GM21576 (cell line): Measurements from ENCODE around the gene NPIPB8.
"Not testable (repeated sequence)": the region's sequence is repeated elsewhere in the genome, so short reads cannot be mapped to it uniquely, and the experiment has no call there.

Source experiments
- ATAC-seq: cut with Tn5 transposase; IDR thresholded peaks from one replicate; pipeline ENCODE4 v1.9.1; 2021; ENCODE audit warnings: mild to moderate bottlenecking, moderate library complexity; ENCODE audit not compliant: unreplicated experiment

NPIPB8 gene

DNA sequence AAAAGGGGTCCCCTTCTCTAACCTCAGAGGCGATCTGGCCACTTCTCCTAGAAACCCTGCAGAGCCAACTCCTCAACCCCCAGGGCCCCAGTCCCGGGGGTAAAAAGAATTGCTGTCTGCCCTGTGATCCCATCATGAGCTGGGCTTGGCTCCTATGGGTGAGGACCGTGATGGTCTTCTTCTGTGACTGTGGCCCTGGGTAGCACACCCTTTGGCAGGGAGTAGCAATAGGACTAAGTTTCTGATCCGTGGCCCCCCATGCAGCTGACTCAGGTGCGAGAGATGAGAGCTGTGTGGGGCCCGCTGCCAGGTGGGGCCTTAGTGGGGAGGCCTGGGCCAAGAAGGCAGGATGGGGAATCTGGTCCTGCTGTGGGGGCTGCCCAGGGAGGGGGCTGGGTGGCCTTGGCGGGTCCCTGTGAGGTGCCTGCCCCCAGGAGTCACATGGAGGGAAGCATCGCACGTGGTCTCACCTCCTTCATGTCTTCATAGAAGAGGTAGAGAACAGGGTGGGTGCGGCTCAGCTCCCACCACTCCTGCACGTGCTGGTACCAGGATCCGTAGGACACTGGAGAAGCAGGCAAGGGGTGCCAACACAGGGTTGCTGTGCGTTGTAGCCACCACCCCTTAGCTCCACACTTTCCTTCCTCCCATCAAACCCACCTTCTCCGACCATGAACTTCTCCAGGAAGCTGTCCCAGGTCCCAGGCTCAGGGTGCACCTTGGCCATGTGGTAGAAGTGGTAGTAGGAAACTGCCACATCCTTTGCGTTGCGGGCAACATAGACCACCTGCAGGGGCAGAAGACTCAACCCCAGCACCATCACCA is 31.4 kb upstream of the NPIPB8 start:
- no peak for ATAC-seq

DNA sequence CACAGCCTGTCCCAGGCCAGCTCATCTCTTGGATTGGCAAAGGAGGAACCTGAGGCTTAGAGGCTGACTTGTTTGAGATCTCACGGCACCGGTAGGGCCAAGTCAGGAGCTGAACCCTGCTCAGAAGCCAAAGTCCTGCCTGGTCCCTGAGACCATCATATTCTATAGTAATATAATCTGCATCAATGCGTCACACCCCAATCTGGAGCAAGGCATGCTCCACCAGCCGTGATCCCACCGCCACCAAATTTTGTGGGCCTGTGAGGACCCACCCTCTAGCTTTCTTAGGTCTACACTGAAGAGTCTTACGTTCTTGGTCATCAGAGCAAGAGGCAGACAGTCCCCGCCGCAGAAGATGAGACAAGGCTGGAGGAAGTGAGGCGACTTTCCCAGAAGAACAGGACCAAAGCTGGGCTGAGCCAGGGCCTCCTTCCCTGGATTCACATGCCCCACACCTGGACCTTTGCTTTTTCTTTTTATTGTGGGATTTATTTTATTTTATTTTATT is 30.7 kb upstream of the NPIPB8 start:
- no peak for ATAC-seq

DNA sequence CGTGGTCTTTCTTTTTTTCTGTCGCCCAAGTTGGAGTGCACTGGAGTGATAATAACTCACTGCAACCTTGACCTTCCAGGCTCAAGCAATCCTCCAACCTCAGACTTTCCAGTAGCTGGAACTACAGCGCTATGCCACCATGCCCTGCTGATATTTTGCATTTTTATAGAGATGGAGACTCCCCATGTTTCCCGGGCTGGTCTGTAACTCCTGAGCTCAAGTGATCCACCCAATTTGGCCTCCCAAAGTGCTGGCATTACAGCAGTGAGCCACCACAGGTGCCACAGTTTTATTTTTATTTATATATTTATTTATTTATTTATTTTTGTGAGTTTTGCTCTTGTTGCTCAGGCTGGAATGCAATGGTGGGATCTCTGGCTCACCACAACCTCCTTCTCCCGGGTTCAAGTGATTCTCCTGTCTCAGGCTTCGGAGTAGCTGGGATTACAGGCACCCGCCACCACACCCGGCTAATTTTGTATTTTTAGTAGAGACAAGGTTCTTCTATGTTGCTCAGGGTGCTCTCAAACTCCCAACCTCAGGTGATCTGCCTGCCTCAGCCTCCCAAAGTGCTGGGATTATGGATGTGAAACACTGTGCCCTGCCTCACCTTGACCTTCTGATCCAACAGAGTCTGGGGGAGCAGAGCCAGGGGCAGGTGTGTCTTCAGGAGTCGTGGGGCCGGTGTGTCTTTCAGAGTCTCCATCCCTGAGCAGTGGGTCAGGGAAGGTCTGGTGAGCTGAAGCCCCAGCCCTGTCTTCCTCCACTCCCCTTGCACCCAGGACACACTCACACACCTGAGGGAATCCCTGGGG is 30.0 kb upstream of the NPIPB8 start:
- not testable (repeated sequence) for ATAC-seq

DNA sequence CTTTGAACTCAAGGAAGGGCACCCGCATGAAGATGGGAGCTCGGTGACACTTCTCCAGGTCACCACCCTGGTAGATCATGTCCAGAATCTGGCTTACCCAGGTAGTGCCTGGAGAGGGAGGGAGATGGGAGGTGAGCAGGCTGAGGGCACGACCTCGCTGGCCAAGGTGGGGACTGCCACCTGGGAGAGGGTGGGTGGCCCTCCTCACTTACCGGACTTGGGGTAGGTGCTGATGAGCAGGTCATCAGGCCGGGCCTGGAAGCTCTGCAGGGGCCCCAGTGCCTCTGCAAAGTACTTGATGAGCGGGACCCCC is 29.4 kb upstream of the NPIPB8 start:
- ATAC-seq: not testable (repeated sequence)

DNA sequence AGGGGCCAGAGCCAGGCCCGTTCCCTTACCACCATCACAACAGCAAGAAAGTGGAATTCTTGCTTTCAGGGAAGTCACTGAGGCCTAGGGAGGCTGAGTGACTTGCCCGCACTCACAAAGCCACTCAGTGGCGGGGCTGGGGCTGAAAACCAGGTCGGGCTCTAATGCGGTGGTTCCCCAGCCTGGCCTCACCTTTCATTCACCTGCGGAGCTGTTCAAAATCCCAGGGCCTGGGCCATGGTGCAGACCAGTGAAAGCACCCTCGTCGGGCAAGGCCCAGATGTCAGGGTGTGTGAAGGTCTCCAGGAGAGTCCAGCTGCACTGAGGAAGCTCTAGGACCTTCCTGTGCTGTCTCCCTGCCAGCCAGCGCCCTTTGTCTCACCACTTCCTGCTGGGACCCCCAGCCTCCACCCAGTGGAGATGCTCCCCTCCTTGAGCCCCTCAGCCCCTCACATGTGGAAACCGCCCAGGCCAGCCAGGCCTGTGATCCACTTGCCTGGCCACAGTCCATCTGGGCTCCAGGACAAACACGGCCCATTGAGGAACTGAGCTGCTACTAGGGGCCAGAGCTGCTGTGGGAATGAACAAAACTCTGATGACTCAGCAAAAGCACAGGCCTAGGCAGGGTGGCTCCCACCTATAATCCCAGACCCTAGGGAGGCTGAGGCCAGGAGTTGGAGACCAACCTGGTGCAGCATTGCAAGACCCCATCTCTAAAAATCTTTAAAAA is 28.8 kb upstream of the NPIPB8 start:
- ATAC-seq: not testable (repeated sequence)

DNA sequence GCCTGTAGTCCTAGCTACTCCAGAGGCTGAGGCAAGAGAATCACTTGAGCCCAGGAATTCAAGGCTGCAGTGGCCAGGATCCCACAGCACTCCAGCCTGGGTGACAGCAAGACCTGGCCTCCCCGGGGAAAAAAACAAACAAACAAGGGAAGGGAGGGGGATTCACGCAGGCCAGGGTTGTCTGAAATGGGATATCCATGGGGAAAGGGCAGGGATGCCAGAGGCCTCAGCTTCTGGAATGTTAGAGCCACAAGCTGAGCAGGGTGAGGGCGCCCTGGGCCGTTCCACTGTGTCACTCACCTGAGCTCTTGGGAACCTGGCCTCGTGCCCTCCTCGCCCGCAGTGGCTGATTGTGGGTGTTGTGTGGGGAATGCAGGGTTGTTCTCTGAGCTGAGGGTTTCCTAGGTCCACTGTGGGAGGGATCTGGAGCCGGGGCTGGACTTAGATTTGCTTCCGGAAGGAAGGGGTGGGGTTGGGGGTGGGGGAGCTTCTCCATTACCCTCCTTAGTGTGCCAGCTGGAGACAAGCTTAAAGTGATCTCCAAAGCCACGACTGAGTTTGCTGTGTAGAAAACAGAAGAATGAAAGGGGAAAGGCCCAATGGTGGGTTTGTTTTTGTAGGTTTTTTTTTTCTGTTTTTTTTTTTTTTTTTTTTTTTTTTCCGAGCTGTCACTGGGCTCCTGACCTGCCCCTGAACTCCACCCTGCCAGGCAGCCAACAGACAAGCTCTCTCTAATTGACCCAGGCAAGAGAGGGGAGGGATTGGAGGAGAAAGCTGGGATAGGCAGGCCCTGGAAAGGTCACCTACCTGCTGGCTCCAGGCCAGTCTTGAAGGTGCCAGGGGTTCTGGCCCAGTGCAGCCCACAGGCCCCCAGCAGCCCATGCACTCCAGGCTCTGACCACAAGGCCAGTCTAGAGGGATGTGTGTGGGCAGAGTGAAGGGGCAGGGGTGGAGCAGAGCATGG is 28.0 kb upstream of the NPIPB8 start, which contains the start of gene SULT1A1:
Gene SULT1A1, minus strand, starts transcription at position 414 of the 964 bp plus-strand sequence. CDS start 1,189 bp downstream, outside the sequence.
- no peak for ATAC-seq

DNA sequence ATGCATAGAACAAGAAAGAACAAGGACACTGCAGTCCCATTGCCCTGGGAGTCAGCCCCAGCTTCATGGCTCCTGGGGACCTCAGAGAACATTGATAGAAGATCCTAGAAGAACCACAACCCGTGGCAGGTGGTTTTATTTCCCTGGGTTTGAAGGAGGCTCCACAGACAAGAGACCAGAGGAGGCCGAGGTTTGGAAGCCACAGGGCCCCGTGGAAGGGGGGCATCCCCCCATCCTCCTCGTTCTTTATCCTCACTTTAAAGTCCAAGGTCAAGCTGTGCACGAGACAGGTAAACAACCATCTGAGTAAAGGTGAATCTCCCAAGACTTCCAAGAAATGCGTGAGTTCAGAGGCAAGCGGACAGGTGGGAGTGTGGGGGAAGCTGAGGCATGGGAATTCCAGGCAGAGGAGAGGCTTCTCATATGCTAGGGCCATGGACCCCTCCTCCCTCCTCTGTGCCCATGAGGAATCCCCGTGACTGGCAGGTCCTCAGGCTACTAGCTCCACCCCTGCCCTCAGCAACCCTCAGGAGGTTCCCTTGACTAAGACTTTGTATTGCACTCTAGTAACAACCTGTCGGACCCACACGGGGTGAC is 27.2 kb upstream of the NPIPB8 start:
- no peak for ATAC-seq

DNA sequence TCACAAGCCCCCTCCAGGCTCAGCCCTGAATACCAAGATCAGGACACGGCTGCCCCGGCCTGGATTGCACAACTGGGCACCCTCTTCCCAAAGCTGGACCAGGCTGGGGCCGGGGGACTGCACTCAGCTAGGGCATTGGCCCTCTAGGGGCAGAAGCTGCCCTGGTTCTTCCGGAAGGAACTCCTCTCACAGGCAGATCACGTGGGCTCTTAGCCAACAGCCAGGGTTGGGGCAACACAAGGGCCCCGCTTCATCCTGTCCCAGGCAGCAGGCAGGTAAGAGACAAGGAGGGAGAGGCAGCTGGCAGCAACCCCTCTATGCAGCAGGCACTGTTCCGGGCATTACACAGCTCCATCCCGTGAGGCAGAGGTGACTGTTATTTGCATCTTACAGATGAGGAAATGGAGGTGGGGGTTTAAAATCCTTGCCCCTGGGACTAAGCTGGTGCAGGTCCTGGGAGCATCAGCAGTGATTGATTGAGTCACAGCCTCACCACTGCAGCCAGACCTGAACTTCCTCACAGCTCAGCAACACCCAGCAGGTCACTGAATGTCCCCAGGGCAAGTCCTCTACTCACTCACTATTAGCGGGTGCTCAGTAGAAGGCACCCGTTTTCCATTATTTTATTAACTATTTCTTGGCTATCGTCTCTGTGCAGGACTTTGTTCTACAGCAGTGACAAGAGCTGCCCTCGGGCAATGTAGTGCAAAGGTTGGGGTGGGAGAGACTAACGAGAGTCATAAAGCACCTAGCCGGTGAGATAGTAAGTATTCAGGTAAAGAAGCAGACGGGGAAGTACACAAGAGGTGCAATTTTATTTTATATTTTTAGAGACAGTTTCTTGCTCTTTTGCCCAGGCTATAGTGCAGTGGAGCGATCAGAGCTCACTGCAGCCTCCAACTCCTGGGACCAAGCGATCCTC is 25.2 kb upstream of the NPIPB8 start:
- not testable (repeated sequence) for ATAC-seq

DNA sequence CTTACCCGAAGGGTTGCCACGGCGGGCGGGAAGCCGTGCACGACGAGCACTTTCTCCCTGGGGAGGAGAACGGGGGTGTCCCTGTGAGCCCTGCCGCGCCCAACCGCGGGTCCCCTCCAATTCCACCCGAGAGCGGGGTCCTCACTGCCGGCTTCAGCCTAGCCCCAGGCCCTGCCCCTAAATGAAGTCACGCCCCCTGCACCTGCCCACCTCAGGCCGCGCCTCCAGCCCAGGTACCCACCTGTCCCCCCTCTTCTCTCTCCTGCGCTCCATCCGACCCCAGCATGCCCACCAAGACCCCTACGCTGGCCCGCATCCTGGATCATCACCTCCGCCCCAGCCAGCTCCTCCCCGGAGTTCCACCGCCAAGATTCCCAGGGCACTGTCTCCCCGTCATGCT is 24.0 kb upstream of the NPIPB8 start:
- ATAC-seq: not testable (repeated sequence)

DNA sequence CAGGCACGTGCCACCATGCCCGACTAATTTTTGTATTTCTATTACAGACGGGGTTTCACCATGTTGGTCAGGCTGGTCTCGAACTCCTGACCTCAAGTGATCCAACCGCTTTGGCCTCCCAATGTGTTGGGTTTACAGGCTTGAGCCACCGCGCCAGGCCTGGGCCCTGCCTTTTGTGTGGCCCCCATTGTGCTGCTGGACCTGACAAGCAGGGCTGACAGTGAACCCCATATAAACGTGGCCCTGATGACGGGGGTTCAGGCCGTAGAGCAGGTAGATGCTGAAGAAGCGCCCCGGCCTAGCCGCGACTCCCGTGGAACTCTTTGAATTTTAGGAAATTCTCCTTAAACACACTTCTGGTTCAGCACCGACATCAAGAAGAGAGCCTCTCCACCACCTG is 23.3 kb upstream of the NPIPB8 start:
- not testable (repeated sequence) for ATAC-seq

DNA sequence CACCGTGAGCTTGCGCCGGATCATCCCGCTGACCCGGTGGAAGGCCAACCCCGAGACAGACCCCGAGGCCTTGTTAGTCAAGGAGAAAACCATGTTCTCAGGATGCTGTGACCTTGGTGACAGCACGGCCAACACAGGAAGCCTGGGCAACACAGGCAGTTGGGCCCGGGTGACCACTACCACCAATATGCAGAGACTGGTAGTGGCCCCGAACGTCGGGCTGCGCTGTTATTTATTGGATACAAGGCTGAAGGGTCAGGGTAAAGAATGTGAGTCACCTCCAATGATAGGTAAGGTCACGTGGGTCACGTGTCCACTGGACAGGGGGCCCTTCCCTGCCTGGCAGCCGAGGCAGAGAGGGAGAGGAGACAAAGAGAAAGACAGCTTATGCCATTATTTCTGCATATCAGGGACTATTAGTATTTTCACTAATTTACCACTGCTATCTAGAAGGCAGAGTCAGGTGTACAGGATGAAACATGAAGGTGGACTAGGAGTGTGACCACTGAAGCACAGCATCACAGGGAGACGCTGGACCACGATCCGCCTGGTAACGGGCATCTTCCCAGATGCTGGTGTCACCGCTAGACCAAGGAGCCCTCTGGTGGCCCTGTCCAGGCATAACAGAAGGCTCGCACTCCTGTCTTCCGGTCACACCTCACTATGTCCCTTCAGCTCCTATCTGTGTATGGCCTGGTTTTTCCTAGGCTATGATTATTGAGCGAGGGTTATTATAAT is 22.2 kb upstream of the NPIPB8 start:
- ATAC-seq: not testable (repeated sequence)

DNA sequence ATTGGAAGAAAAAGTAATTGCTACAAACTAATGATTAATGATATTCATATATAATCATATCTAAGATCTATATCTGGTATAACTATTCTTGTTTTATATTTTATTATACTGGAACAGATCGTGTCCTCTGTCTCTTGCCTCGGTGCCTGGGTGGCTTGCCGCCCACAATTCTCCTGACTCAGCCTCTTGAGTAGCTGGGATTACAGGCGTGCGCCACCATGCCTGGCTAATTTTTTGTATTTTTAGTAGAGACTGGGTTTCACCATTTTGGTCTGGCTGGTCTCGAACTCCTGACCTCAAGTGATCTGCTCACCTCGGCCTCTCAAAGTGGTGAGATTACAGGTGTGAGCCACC is 21.7 kb upstream of the NPIPB8 start:
- not testable (repeated sequence) for ATAC-seq

DNA sequence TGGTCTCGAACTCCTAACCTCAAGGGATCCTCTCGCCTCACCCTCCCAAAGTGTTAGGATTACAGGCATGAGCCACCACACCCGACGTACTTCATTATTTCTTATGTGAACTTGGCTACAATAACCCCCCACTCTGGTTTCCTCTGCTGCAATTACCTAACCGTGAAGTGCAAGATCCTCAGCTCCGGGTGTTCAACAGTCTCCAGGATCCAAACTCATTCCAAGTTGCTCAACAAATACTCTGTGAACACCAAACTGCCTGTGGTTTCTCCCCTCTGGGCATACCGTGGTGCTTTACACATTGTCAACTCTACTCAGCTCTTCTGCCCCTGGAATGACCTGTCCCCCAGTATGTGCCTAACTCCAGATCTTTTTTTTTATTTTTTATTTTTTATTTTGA is 21.2 kb upstream of the NPIPB8 start:
- ATAC-seq: no peak

DNA sequence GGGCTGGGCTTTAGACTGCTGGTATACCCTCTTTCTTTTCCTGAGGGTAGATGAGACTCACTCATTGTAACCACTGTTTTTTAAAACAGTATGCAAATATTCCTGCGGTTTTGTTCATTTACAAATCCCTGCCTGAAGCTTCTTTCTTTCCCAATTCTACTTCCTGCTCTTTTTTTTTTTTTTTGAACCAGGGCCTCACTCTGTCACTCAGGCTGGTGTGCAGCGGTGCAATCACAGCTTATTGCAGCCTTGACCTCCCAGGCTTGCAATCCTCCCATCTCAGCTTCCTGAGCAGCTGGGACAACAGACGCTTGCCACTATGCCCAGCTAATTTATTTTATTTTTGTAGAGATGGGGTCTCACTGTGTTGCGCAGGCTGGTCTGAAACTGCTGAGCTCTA is 20.0 kb upstream of the NPIPB8 start:
- no peak for ATAC-seq

DNA sequence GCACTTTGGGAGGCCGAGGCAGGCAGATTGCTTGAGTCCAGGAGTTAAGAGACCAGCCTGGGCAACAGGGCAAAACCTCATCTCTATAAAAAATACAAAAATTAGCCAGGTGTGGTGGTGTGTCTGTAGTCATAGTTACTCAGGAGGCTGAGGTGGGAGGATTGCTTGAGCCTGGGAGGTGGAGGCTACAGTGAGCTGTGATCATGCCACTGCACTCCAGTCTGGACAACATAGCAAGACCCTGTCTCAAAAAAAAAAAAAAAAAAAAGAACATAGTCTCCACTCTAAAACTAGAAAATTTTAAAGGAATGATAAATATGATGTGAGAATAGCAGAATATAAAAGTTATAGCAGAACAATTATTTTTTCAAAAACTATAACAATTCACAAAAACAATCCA is 17.5 kb upstream of the NPIPB8 start:
- ATAC-seq: not testable (repeated sequence)

DNA sequence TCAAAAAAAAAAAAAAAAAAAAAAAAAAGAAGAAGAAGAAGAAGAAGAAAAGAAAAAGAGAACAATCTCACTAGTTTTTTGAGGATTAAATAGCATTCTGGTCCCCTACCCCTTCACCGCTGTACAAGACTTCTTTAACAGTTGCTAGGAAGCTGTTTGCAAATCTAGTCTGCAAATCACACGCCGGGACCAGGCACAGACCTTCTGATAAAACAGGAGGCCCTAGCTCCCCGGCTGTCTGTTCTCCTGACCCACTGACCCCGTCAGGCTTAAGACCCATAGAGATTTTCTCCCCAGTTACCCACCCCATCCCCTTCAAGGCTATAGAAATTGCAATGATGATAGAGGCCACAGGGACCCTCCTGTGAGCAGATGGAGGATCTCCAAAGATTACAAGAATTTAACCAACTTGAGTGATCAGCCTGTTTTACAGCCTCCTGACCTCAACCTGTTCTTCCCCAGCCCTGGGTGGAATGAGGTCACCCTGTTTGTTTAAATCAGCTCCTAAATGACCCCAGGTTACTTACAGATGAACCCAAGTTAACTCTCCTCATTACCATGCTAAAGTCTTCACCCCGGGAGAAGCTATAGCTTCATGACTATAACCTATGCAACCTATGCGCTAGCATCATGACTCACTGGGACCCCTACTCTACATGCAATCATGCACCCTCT is 16.2 kb upstream of the NPIPB8 start:
- no peak for ATAC-seq

DNA sequence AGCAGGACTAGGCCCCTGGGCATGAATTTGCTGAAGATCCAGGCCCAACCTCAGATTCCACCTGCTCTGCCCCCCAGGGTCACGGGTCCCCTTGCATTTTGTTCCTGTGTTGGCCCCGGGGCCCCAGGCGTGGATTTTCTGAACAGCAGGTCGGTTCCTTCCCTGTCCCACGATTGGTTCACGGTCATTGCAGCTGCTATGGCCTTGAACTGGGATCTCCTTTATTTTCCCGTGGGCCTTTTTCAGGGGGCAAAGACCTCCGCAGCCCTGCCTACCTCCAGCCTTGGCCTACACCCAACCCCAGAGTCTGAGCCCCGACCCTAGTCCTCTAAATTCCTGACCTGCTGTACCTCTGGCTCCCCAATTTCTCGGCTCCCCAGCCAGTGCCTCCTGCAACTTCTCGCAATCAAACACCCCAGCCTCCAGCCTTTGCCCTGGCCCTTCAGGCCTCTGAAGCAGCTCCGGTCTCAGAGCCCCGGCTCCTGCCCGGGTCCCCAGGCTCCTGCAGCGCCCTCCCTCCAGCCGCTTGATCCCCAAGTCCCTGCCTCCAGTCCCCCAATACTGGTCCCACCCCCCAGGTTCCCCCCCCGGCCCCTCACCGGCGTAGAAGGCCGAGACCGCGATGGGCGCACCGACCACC is 15.2 kb upstream of the NPIPB8 start:
- not testable (repeated sequence) for ATAC-seq
